Peyer's patch (tissue), 4 donors: Measurements from ENCODE around the gene CNTNAP4.

Experiments
- CTCF ChIP-seq, 6 experiments: fragments of 450-650 bp in 4 of 6; fragments of 200-600 bp in 2 of 6; sonication (generic) in 1 of 6; IDR thresholded peaks; one replicate each; pipeline ENCODE4 v1.5.1; 2017 to 2019; ENCODE audit warnings: antibody characterized with exemption in 6 of 6, mild to moderate bottlenecking in 3 of 6, moderate library complexity in 1 of 6
- POLR2A ChIP-seq, 2 donors: fragments of 450-650 bp; IDR thresholded peaks; one replicate each; pipeline ENCODE4 v1.5.1; 2017; ENCODE audit warnings: antibody characterized with exemption in 2 of 2, mild to moderate bottlenecking in 2 of 2, moderate library complexity in 2 of 2

- TF ChIP-seq CTCF (IDR thresholded peaks at IDR 0.05) (no peak), POLR2A (IDR thresholded peaks at IDR 0.05) (no peak)
Observed at GRCh38 chr16:76389126-76389525, 111.9 kb downstream of the CNTNAP4 start.
